HL-60 (cell line): ENCODE measurements around the gene FAM83B.

Experiments
- CTCF ChIP-seq: IDR thresholded peaks from one replicate; pipeline ENCODE4 v1.5.1; 2011; ENCODE audit warnings: low read length, control low read depth, inconsistent platforms; ENCODE audit not compliant: insufficient read depth
- GABPA ChIP-seq: IDR thresholded peaks from 2 replicates; pipeline ENCODE4 v1.6.1; 2012; ENCODE audit warnings: low read depth

DNA sequence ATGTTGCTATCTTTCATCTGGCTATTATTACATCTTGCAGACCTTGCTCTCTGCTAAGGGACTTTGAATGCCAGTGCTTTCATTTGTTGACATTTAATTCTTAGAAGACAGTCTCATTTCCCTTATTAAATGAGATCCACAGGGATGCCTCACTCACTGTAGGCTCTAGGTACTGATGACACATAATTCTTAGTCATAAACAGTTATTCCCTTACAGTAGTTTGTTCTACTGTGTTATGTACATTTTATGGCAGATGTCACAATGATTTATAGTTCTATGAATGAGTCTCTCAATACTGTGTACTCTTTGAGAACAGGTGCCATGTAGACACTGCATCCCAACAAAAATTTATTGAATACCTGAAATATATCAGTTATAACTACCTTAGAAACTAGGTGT is 70.3 kb downstream of the FAM83B start:
- TF ChIP-seq CTCF = no peak
- no peak for TF ChIP-seq GABPA
